ENCODE measurements around the gene KLF17.

DNA sequence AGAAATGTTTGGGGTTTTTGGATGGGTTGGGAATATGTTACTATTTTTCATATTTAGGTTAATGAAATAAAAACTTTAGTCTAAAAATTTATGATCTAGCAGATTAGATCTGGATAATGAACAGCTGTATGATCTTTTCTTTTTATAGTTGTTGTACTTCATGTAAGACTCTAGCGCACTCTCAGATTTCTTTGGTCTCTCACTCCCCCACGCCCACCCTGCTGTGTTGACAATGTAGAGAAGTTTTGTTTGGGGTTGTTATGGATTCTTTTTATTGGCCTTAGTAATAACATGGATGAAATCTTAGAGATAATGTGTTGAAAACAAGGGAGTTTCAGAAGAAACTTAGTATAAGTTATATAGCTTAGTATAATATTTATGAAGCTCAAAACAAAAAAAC lies 17.3 kb downstream of the KLF17 start:
- TF ChIP-seq EP300 (IDR thresholded peaks at IDR 0.05) (no peak), ESRRA (IDR thresholded peaks at IDR 0.05; ENCODE audit: borderline replicate concordance, low read length) (no peak), SREBF2 (IDR thresholded peaks at IDR 0.05) (no peak), POLR2A (IDR thresholded peaks at IDR 0.05; ENCODE audit: low read length) (no peak), CHD2 (IDR thresholded peaks at IDR 0.05; ENCODE audit: low read length, partially characterized antibody) (no peak), RAD21 (conservative IDR thresholded peaks at IDR 0.05 in 1 of 2, IDR thresholded peaks at IDR 0.05 in 1 of 2) (no peak), RFX5 (IDR thresholded peaks at IDR 0.05) (no peak), MAFK (IDR thresholded peaks at IDR 0.05; ENCODE audit: partially characterized antibody) (no peak), KDM1A (IDR thresholded peaks at IDR 0.05; ENCODE audit: low read depth) (no peak), NFE2L2 (conservative IDR thresholded peaks at IDR 0.05; ENCODE audit: low read length) (no peak), E2F6 (IDR thresholded peaks at IDR 0.05; ENCODE audit: borderline replicate concordance, low read depth) (no peak), MAX (IDR thresholded peaks at IDR 0.05) (no peak)
- TF ChIP-seq, protein P1, sequence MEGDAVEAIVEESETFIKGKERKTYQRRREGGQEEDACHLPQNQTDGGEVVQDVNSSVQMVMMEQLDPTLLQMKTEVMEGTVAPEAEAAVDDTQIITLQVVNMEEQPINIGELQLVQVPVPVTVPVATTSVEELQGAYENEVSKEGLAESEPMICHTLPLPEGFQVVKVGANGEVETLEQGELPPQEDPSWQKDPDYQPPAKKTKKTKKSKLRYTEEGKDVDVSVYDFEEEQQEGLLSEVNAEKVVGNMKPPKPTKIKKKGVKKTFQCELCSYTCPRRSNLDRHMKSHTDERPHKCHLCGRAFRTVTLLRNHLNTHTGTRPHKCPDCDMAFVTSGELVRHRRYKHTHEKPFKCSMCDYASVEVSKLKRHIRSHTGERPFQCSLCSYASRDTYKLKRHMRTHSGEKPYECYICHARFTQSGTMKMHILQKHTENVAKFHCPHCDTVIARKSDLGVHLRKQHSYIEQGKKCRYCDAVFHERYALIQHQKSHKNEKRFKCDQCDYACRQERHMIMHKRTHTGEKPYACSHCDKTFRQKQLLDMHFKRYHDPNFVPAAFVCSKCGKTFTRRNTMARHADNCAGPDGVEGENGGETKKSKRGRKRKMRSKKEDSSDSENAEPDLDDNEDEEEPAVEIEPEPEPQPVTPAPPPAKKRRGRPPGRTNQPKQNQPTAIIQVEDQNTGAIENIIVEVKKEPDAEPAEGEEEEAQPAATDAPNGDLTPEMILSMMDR (IDR thresholded peaks at IDR 0.05): no peak

Data from A549 (cell line).